Measurements from ENCODE around the gene MYH14. TPM values are rescaled to one million over a fixed set of nuclear protein-coding genes. Genes with fewer than 3 reads are reported as not detected.
A peak's percentile ranks its signal among the peaks of the same experiment; 100 is the strongest.

Gene MYH14
- total and polyA plus RNA-seq, 10 of the 15 experiments (the other 5 are each of a cell fraction or from before 2014, with no cell fraction given): 0.06 to 0.69 (median 0.15) TPM; not detected in 4

DNA sequence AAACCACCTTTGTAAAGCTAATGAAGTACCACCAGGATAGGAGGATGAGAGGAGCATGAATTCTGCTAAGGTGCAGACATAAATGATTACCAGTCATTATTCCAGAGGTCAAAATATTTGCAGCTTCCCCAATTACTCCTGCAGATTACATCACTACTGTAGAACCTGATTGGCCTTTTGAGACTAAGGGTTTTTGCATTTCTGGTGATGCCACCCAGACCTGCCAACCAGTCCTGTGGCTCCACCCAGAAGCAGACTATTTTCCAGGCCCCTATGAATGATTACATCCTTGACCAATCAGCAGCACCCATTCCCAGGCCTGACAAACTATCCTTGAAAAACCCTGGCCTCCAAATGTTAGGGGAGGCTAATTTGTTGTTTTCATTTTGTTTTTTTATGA is 136.9 kb downstream of the MYH14 start:
- ATAC-seq (no peak), FAIRE-seq (no peak), DNase-seq (ENCODE audit: low read depth, low spot score) (no peak)
- ChIA-PET POLR2A (interaction anchor here (0.6 to 5.8 kb wide), 5 partner anchors 8 to 389 kb away, joined by 3 to 38 read pairs (median 7); partner anchors contain the start of gene KCNC3), SMC1A (ENCODE audit: uncharacterized antibody, unreplicated experiment) (interaction anchor here (1.1 to 2.6 kb wide), 10 partner anchors 8 to 167 kb away, joined by 3 to 20 read pairs (median 7); partner anchors contain the start of gene KCNC3), RAD21 (ENCODE audit: unreplicated experiment) (interaction anchor here (0.8 to 5.9 kb wide), 8 partner anchors 7 to 78 kb away, joined by 3 to 36 read pairs (median 6); partner anchors contain the start of genes KCNC3 and SPIB), CTCF (interaction anchor here (0.6 to 5.5 kb wide), 7 partner anchors 8 to 120 kb away, joined by 3 to 29 read pairs (median 5); partner anchors contain the start of gene KCNC3)
- Histone ChIP-seq H3K4me1 (ENCODE audit: control insufficient read depth, insufficient read depth, low read length) (peaks cover 13% of the 10 kb centered on the region), H3K9ac (ENCODE audit: control insufficient read depth, insufficient read depth, low read length) (no peak overlapping the region), H3K79me2 (ENCODE audit: control insufficient read depth, insufficient read depth, low read length) (peaks cover 49% of the 10 kb centered on the region), H3K27ac (ENCODE audit: control insufficient read depth, insufficient read depth) (peak overlapping the region; percentile 60), H3K27me3 (replicated peaks in 1 of 2; ENCODE audit: control insufficient read depth in 2 of 2, insufficient read depth in 2 of 2, low read length in 1 of 2) (no peaks in the 10 kb centered on the region), H3K4me3 (peak overlapping the region; percentile 90), H4K20me1 (ENCODE audit: control insufficient read depth, insufficient read depth) (no peaks in the 10 kb centered on the region), H3K4me2 (ENCODE audit: control insufficient read depth, insufficient read depth) (peak overlapping the region; percentile 86), H3K9me3 (replicated peaks; ENCODE audit: control insufficient read depth, insufficient read depth, low read length) (peaks cover 14% of the 10 kb centered on the region), H2AFZ (ENCODE audit: control insufficient read depth, low read depth, low read length) (no peak overlapping the region), H3K36me3 (ENCODE audit: control insufficient read depth in 2 of 2, insufficient read depth in 2 of 2, low read length in 1 of 2) (peaks cover 7 to 17% of the 10 kb centered on the region in 2 experiments)
- in situ Hi-C loops (cut with MboI): loop anchor here (25.0 kb wide), 1 partner anchor 1022 kb away; the partner anchor contains the start of genes CLDND2, ETFB and NKG7
- intact Hi-C loops (cut with micrococcal nuclease; ENCODE audit: unreplicated experiment): no loop called here
- TF ChIP-seq CREB1 (IDR thresholded peaks at IDR 0.05; ENCODE audit: low read depth) (no peak), ESRRA (IDR thresholded peaks at IDR 0.05; ENCODE audit: low read length) (no peak), CHD1 (IDR thresholded peaks at IDR 0.05; ENCODE audit: low read depth, low read length) (no peak), ATF7 (IDR thresholded peaks at IDR 0.05; ENCODE audit: low read depth) (peak; percentile 33; the same call in 1 of the 2 replicates), STAT3 (IDR thresholded peaks at IDR 0.05; ENCODE audit: low read depth, low read length) (no peak), STAT1 (conservative IDR thresholded peaks at IDR 0.05) (no peak), NFYB (IDR thresholded peaks at IDR 0.05; ENCODE audit: insufficient read depth, low read depth, low read length) (peak; percentile 24; the same call in 1 of the 2 replicates), GABPA (IDR thresholded peaks at IDR 0.05; ENCODE audit: low read depth) (no peak), CBX3 (IDR thresholded peaks at IDR 0.05; ENCODE audit: borderline replicate concordance, low read depth) (no peak), YY1 (IDR thresholded peaks at IDR 0.05; ENCODE audit: low read depth, low read length) (no peak), IRF4 (IDR thresholded peaks at IDR 0.05; ENCODE audit: low read depth, low read length) (no peak), ZZZ3 (IDR thresholded peaks at IDR 0.05; ENCODE audit: control insufficient read depth, insufficient read length, low read depth) (no peak), POLR2AphosphoS2 (IDR thresholded peaks at IDR 0.05; ENCODE audit: low read depth, low read length) (no peak), ASH2L (IDR thresholded peaks at IDR 0.05; ENCODE audit: borderline replicate concordance, low read depth) (no peak)
- TF ChIP-seq, protein P1, sequence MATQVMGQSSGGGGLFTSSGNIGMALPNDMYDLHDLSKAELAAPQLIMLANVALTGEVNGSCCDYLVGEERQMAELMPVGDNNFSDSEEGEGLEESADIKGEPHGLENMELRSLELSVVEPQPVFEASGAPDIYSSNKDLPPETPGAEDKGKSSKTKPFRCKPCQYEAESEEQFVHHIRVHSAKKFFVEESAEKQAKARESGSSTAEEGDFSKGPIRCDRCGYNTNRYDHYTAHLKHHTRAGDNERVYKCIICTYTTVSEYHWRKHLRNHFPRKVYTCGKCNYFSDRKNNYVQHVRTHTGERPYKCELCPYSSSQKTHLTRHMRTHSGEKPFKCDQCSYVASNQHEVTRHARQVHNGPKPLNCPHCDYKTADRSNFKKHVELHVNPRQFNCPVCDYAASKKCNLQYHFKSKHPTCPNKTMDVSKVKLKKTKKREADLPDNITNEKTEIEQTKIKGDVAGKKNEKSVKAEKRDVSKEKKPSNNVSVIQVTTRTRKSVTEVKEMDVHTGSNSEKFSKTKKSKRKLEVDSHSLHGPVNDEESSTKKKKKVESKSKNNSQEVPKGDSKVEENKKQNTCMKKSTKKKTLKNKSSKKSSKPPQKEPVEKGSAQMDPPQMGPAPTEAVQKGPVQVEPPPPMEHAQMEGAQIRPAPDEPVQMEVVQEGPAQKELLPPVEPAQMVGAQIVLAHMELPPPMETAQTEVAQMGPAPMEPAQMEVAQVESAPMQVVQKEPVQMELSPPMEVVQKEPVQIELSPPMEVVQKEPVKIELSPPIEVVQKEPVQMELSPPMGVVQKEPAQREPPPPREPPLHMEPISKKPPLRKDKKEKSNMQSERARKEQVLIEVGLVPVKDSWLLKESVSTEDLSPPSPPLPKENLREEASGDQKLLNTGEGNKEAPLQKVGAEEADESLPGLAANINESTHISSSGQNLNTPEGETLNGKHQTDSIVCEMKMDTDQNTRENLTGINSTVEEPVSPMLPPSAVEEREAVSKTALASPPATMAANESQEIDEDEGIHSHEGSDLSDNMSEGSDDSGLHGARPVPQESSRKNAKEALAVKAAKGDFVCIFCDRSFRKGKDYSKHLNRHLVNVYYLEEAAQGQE (IDR thresholded peaks at IDR 0.05; ENCODE audit: low read depth, low read length): no peak
- TF ChIP-seq, protein P2, sequence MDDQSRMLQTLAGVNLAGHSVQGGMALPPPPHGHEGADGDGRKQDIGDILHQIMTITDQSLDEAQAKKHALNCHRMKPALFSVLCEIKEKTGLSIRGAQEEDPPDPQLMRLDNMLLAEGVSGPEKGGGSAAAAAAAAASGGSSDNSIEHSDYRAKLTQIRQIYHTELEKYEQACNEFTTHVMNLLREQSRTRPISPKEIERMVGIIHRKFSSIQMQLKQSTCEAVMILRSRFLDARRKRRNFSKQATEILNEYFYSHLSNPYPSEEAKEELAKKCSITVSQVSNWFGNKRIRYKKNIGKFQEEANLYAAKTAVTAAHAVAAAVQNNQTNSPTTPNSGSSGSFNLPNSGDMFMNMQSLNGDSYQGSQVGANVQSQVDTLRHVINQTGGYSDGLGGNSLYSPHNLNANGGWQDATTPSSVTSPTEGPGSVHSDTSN (IDR thresholded peaks at IDR 0.05; ENCODE audit: insufficient replicate concordance, low read depth, low read length): no peak
- BruUV-seq (replicated peaks): no TSS peak

Data from GM12878 (cell line).